HG03342 (cell line): ENCODE measurements around the gene CMTM4.
"Not testable (repeated sequence)": the region's sequence is repeated elsewhere in the genome, so short reads cannot be mapped to it uniquely, and the experiment has no call there.

Experiments used
- ATAC-seq: cut with Tn5 transposase; IDR thresholded peaks from one replicate; pipeline ENCODE4 v1.9.1; 2021; ENCODE audit warnings: mild to moderate bottlenecking, moderate library complexity; ENCODE audit not compliant: unreplicated experiment

Gene CMTM4

DNA sequence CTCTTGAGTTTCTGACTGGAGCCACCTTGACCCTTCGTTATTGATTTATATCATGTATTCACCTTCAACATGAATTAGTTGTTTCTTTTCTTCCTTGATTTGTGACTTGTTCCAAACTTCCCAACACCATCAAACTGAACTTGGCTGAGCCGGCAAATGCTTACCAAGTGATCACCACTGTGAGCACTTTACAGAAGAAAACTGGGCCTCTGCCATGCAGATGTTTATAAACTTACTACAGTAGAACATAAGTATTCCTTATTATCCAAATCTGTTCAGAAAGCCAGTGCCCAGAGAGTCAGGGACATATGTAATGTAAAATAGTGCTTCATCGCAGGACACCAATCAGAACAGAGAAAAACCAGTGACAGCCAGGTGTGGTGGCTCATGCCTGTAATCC is 19.9 kb downstream of the CMTM4 start:
- ATAC-seq, result no peak

DNA sequence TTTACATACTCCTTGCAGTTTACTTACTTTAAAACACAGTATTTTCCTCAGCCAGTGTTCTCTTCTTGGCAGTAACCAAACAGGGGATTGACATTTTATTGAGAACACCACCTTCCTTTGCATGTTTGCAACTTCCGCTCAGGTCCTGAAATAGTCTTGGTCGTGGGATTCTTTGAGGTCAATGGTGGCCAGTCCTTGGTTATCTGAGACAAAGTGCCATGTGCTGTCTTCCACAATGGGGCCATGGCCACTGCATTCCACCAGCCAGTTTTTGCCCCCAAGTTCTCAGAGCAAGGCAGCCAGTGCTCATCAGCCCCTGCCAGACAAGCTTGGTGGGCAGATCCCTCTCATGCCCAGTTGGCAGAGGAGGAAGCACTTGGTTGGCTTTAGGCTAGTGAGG is 22.9 kb downstream of the CMTM4 start:
- ATAC-seq, result no peak

DNA sequence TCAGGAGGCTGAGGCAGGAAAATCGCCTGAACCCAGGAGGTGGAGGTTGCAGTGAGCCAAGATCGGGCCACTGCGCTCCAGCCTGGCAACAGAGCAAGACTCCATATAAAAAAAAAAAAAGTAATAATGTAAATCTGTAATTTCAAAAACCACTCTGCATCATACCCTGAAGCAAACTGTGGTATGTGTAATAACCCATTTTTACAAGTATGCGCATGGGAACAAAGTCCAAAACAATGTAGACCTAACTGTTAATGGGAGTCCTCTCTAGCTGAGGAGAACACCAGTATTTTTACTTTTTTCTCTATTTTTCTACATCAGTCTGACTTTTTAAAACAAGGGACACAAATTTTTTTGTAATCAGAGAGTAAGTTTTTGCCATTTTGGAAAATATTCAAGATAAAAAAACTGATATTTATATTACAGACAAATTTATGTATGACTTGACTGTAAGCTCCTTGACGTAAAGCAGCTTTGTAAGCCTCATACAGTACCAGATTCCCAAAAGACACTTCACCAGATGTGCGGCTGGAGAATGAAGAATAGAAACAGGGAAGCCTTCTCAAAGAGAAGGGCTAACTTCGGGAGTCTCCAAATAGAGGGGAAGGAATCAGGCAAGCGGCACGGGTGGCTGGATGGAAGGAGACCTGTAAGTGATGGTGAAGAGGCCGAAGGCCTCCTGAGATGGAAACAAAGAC is 25.7 kb downstream of the CMTM4 start:
- ATAC-seq, result no peak

DNA sequence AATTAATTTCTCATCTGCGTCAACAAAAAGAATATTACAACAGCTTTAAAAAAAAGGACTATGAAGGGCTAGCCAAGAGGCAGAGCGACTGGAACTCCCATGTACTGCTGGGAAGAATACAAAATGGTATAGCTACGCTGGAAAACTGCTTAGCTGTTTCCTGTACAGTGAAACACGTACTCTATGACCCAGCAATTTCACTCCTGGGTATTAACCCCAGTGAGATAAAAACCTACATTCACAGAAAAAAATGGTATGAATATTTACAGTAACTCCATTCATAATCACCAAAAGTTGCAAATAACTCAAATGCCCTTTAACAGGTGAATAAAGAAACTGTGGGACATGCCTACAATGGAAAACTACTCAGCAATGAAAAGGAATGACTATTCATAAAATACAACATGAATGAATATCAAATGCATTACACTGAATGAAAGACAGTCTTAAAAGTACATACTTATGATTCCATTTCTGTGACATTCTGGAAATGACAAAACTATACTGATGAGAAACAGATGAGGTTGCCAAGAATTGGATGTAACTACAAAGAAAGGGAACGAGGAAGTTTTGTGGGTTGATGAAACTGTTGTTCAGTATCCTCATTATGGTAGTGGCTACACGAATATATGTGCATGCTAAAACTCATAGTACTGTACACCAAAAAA is 27.6 kb downstream of the CMTM4 start:
- no peak for ATAC-seq

DNA sequence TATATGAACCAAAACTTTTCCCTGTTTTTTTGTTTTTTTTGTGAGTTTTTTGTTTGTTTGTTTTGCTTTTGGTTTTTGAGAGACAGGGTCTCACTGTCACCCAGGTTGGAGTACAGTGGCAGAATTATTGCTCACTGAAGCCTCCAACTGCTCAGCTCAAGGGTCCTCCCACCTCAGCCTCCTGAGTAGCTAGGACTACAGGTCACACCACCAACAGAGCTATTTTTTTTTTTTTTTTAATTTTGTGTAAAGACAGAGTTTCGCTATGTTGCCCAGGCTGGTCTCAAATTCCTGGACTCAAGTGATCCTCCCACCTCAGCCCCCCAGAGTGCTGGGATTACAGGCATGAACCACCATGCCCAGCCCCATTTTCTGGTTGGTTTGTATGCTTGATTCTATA is 28.6 kb downstream of the CMTM4 start:
- no peak for ATAC-seq

DNA sequence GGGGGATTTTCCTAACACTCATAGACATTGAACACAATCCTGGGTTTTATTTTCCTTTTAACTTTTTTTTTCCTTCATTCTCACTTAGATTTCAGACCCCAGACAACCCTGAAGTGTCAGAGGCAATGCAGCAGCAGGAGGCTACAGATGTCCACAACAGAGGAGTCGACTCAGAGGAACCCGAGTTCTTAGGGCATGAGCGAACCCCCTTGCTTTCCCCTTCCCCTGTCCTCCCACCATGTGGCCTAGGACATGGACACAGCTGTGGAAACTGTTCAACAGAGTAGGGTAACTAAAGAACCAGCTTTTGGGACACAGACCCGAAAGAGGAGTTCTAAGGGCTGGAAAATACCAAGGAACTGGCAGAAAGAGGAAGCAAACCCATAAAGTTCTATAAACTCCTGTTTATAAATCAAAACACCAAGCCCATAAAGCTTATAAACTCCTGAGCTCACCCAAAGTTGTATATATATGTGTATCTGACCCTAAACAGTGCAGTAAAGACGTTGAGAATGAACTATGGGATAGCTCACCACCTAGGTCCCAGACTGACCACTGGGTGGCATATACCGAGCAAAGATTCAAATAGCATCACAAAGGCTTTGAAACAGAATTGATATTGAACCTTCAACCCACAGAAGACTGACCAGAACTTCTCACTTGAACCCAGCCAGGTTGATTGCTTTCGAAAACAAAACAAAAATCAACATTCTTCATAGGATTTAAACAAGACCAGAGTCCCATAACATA is 33.9 kb downstream of the CMTM4 start:
- no peak for ATAC-seq

DNA sequence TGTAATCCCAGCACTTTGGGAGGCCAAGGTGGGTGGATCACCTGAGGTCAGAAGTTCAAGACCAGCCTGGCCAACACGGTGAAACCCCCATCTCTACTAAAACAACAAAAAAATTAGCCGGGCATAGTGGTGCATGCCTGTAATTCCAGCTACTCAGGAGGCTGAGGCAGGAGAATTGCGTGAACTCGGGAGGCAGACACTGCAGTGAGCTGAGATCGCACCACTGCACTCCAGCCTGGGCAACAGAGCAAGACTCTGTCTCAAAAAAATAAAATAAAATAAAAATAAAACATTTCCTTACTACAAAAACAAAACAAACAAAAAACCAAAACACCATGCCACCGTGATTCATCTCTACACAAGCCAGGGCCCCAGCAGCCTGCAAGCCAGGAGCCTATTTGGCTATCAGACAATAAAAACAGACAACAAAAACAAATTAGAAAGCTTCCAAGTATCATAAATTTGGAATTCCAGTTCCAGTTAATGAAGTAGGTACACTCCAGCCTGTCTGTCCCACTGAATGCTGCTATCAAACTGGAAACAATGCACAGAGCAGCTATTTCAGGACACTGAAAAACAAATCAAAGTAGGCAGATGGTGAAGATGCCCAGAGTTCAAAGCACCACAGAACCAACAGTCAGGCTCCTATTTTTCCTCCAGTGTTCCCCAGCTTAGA is 34.7 kb downstream of the CMTM4 start:
- not testable (repeated sequence) for ATAC-seq

DNA sequence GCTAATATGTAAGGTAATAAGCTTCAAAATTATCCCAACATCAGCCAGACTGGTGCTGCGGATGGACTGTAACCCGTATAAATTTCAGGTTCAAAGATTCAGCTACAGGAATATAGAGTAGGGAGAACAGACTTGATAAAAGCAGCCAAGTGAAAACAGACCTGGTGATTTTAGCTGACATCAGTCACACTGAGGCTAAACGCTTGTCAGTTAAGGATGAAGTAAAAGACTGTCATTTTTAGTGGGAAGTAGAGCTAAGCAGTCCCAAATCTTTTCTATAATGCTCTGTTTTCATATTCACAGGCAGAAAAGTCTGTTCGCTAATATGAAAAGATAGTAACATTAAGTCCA is 35.4 kb downstream of the CMTM4 start:
- no peak for ATAC-seq

DNA sequence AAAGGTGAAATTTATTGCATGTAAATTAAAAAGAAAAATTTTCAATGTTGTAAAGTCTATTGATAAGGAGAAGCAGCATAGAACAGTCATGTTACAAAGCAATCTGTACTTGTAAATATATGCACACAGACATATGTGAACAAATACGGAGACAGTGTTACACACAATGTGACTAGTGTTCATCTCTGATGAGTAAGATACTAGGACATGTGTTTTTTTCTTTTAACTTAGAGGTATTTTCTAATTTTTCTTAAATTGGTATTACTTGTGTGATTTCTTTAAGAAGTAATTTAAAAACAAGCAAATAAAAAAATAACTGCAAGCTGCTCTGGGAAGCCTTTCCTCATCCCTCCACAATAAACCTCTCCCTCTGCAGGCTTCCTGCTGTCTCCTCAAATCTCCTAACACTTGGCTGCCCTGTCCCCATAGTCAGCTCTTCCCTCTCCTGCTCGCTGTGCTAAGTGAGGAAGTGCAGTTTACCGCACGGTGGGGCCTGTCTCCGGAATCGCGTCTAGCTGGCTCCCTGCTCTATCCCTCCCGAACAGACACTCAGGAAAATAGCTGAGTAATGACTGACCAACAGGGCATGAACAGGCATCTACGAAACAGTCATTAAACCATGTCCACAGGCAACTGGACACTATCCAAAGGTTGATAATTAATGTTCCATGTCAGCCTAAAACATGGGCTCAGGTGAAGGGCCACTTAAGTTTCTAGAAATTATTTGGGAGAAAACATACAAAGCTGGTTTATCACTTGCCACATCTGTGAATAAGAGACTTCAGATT is 35.9 kb downstream of the CMTM4 start:
- no peak for ATAC-seq

DNA sequence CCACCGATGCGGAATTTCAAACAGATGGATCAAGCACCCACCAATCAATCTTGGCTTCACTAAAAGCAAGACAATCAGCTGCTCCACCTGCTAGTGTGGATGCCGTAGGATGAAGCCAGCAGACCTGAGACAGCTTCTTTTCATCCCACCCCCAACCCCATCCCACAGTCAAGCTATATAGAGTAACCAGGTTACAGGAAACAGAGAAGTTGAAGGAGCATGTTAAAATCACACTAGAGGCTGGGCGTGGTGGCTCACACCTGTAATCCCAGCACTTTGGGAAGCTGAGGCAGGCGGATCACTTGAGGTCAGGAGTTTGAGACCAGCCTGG is 37.7 kb downstream of the CMTM4 start:
- ATAC-seq, result no peak

DNA sequence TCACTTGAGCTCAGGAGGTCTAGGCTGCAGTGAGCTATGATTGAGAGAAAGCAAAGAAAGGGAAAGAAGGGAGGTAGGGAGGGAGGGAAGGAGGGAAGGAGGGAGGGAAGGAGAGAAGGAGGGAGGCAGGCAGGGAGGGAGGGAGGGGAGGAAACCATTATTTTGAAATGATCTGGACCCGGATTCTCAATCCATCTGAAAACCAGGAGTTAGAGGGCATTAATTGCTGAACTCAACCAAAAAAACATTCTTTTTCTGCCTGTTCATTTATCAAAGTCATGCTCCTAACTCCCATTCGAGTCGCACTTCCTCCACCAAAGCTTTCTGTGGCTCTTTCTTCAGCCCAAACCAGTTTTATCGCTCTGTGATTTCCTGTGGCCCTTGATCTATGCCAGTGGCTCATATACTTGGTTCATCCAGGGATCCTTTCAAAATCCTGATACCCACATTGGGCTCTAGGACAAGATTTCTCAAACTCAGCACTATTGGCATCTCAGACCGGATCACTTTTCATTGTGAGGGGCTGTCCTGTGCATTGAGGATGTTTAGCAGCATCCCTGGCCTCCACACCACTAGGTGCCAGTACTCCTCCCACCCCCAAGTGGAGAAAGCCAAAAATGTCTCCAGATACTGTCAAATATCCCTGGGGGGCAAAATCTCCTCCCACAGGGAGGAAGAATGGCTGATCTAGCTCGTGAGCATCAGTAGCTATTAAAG is 38.2 kb downstream of the CMTM4 start:
- no peak for ATAC-seq

DNA sequence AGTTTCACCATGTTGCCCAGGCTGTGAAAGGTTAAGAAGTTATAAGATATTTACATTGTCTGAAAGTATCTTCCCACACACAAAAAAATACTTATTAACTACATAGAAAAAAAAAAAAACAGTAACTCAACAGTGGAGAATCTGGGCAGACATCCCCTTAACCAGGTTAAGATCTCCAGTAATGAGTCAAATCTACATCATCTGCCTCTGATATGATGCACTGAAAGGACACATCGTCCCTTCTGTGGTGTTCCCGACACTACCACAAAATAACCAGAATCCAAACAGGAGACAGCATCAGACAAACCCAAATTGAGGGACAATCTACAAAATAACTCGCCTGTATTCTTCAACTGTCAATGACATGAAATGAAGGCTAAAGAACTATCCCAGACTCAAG is 40.0 kb downstream of the CMTM4 start:
- no peak for ATAC-seq

DNA sequence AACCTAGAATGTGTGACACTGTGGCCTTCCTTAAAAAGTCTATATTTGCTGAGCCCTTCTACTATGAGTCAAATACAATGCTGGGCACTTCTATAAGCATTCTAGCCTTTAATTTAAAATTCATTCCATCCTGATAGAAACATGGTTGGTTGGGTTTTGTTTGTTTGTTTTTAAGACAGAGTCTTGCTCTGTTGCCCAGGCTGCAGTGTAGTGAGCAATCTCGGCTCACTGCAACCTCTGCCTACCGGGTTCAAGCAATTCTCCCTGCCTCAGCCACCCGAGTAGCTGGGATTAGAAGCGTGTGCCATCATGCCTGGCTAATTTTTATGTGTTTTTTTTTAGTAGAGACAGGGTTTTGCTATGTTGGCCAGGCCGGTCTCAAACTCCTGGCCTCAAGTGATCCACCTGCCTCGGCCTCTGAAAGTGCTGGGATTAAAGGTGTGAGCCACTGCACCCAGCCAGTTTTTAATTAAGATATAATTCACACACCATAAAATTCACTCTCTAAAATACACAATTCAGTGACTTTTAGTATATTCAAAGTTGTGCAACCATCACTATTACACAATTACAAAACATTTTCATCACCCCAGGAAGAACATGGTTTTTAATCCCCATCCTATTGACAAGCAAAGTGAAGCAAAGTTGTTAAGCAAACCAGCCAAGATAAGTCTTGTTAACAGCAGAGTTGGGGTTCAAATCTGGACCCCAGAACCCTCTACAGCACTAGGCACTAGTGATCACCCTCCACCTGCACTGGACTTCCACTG is 42.8 kb downstream of the CMTM4 start:
- no peak for ATAC-seq

DNA sequence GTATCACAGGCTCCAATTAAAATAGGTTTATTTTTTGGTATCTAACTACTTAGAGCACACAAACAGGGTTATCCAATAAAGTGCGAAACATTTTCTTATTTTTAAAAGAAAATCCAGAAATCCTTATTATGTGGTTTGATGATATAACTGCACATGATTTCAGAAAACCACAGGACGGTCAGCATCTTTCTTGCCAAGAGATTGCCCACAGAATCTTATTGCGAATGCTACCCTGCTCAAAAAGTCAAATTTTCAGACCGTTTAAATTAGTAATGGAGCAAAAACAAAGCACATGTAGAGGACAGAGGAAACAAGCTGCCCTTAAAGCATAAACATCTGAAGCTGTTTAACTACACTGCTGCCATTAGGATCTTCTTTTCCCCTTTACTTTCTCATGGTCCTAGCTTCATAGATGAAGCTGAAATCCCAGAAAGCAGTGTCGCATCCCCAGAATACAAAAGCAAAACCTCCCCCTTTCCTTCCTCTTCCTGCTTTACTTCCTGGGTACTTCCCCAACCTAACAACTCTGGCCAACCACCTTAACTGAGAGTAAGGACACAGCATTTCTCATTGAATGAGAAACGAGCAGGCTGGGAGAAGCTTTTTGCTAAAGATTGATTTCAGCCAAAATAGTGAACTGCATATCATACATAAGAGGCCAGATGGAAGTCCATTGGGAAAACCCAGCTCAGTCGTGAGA is 43.7 kb downstream of the CMTM4 start:
- no peak for ATAC-seq

DNA sequence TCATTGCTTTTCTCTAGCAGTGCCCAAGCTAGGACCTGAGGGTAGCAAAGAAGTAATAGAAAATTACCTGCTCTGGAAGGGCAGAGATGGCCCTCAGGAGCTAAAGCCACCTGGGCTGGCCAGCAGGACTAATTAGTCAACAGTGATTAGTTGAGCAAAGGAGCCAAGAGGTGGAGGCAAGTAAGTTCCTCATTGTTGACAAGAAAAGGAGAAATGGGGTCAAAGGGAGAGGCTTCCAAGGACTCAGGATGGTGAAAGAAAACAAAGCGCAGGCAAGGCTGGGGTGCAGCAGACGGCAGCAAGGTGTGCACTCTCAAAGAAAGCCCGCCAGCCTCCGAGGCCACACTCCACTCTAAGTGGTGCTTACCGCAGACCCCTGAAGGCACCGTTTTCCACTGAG is 44.6 kb downstream of the CMTM4 start:
- no peak for ATAC-seq

DNA sequence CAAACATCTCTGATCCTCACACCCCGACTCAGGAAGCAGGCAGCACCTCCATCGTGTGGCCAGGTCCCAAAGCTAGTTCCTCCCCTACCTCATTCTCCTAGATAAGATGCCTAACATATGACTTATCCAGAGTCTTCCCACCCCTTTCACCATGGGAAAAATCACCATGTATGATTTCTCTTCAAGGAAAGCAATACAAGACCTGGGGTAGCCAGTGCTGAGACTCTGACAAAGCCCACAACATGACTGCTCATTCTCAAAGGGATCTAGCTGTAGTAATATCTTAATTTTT is 45.1 kb downstream of the CMTM4 start:
- no peak for ATAC-seq

DNA sequence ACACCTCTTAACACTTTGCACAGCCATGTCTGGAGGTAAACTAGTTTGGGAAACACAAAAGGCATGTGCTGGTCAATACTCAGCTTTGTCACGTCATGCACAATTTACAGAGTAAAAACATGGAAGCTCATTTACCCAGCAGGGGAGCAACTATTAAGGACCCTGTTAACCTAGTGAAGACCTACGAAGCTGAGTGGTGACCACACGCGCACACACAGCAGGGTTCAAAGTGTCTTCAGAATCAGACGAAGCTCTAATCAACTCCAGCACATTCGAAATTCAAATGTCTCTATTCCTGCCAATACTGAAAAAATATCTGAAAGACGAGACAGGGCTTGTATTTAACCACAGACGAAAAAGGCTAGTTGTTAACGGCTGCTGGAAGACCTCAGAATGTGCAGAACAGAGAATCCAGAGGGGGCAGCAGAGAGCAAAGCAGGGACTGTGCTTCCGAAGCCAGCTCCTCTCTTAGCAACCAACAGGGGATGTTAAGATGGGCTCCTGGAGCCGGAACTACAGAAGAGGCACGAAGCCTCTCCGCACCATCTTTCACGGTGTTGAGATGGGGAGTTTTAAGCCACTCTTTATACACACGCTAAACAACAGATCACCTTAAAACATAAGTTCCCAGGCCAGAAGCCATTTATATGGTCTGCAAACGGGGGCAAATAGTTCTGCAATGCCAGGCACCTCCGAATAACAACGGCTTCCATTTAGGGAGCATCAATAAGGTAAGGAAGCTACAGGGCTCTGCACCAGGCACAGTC is 45.7 kb downstream of the CMTM4 start:
- ATAC-seq, result peak; percentile 97

DNA sequence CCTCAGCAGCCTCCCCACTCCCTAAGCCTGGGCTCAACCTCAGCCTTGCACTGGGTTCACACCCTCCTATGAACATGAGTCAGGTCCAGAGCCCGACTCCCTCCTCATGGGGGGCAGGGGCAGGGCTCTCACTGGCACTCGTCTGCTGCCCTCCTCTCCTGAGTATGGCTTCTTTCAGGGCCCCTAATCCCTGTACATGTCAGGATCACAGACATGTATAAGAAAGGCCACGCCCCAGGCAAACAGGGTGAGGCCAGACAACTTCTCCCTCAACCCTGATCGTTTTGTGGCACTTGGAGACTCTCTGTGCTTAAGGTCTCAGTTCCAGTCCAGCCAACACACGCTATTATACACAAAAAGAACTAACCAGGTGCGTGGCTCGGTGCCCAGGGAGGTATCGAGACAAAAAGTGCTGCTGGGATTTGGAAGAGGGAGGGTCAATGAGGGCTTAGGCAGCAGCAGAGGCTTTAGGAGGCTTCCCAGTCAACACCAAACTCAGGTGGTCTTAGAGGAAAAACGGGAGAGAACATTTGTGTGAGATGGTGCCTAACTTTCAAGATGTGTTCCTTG is 46.8 kb downstream of the CMTM4 start:
- no peak for ATAC-seq
